Glutamatergic neuron (in vitro differentiated cells): ENCODE measurements around the gene PGP. TPM values are rescaled to one million over a fixed set of nuclear protein-coding genes. Genes with fewer than 3 reads are reported as not detected.

ENCODE experiments used
- DNase-seq: peaks from one replicate; pipeline ENCODE4 v3.0.0; 2022
- H3K27ac Mint-ChIP-seq: one replicate; pipeline ENCODE4 v1.8.0; 2020; ENCODE audit warnings: mild to moderate bottlenecking, mixed read lengths, inconsistent platforms; ENCODE audit not compliant: unreplicated experiment
- H3K27me3 Mint-ChIP-seq: one replicate; pipeline ENCODE4 v1.8.0; 2020; ENCODE audit warnings: mild to moderate bottlenecking, moderate library complexity, mixed read lengths, inconsistent platforms; ENCODE audit not compliant: unreplicated experiment
- H3K36me3 Mint-ChIP-seq: one replicate; pipeline ENCODE4 v1.8.0; 2020; ENCODE audit warnings: mild to moderate bottlenecking, mixed read lengths, inconsistent platforms; ENCODE audit not compliant: unreplicated experiment
- H3K4me1 Mint-ChIP-seq: one replicate; pipeline ENCODE4 v1.8.0; 2020; ENCODE audit warnings: mild to moderate bottlenecking, low read depth, mixed read lengths, inconsistent platforms; ENCODE audit not compliant: unreplicated experiment
- H3K4me3 Mint-ChIP-seq: one replicate; pipeline ENCODE4 v1.8.0; 2020; ENCODE audit warnings: mild to moderate bottlenecking, mixed read lengths, inconsistent platforms; ENCODE audit not compliant: unreplicated experiment
- H3K9me3 Mint-ChIP-seq: one replicate; pipeline ENCODE4 v1.8.0; 2020; ENCODE audit warnings: mild to moderate bottlenecking, moderate library complexity, mixed read lengths, inconsistent platforms; ENCODE audit not compliant: unreplicated experiment
- CTCF ChIP-seq: fragments of 200-600 bp; sonication (generic); IDR thresholded peaks from one replicate; pipeline ENCODE4 v1.5.0; 2021; ENCODE audit not compliant: partially characterized antibody, unreplicated experiment
- total RNA-seq: library from RNA; stranded (reverse); fragmentation: NEBNext Ultra II Directional; extraction: Animal tissue kit (Norgen Biotek cat#: 25700); gene quantifications from one replicate; pipeline ENCODE4 v1.2.1, GENCODE V29; 2021; ENCODE audit not compliant: unreplicated experiment

The PGP gene
- total RNA-seq, 1 donor from 2014 or later = 33.9 TPM

DNA sequence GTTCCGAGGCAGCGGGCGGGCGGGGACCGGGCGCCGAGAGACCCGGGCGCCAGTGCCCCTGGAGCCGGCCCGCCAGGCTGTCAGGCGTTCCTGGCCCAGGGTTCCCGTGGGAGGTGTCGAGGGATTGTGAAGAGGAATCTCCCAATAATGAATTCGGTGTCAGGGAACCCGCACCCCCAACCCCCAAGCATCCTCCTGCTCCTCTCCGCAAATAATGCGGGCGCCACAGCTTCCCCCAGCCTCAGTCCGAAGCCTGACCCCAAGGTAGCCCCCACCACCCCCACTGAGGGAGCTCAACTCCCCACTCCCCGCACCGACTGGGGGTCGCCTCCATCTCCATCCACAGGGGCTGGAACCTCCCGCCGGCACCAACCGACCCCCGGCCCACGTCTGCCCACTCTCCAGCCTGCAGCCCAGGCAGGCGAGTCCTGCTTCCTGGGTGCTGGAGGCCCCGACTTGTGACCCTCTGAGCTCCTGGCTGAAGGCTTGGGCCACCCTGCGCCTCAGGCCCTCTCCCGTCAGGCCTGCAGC is 17.6 kb downstream of the PGP start:
- no peak for DNase-seq
- no peak for TF ChIP-seq CTCF
- Mint-ChIP-seq H3K4me3 (no peak overlapping the region), H3K9me3 (peaks cover 3% of the 10 kb centered on the region), H3K36me3 (peaks cover 5% of the 10 kb centered on the region), H3K27ac (no peak overlapping the region), H3K4me1 (no peaks in the 10 kb centered on the region), H3K27me3 (peaks cover 24% of the 10 kb centered on the region)

DNA sequence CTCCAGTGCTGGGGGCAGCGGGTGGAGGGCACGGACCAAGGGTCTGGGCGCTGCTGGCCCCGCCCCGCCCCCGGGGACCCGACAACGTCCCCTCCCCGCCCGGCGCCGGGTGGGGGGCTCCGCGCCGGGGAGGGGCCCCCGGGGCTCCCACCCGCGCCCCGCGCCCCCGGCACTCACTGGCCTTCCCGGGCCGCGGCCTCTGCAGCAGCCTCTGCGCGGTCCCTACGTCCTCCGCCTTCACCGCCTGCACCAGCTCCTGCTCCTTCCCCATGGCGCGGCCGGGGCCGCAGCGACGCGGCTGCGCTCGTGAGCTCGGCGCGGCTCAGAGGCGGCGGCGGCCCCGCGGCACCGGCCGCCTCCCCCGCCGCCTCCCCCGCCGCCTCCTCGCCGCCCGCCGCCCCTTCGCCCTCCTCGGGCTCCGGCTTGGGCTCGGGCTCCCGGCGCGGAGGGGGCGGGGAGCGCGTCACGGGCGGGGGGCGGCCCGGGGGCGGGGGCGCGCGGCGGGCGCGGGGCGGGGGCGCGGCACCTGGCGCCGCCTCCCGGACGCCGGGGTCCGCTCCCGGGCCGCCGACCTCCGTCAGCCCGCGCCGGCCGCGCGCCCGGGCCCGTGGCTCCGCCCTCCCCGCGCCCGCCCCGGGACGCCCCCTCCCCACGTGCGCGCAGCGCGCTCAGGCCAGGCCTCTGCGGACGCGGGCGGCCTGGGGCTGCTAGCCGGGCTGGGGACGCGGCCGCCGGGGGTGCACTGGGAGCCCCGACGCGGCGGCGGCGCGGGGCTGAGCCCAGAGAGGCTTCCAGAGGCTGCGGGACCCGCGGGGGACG is 18.3 kb downstream of the PGP start, which contains the start of gene CASKIN1:
Gene CASKIN1, minus strand, starts transcription at position 444 of the 819 bp plus-strand sequence. Its CDS starts 173 bp downstream, at position 271.
- H3K4me3 Mint-ChIP-seq = peak within 1 kb of the TSS; percentile 59
- no peak within 1 kb of the TSS for H3K27ac Mint-ChIP-seq
- peaks cover 5% of the 10 kb centered on the region for H3K36me3 Mint-ChIP-seq
- H3K9me3 Mint-ChIP-seq = peaks cover 3% of the 10 kb centered on the region
- peak; percentile 58 for DNase-seq
- no peak for TF ChIP-seq CTCF
- H3K4me1 Mint-ChIP-seq = no peaks in the 10 kb centered on the region
- H3K27me3 Mint-ChIP-seq = peaks cover 24% of the 10 kb centered on the region

- Mint-ChIP-seq H3K9me3 (peaks cover 3% of the 10 kb centered on the region), H3K4me3 (peak overlapping the region; percentile 59), H3K36me3 (peaks cover 4% of the 10 kb centered on the region), H3K27ac (no peak overlapping the region), H3K4me1 (no peaks in the 10 kb centered on the region), H3K27me3 (peaks cover 21% of the 10 kb centered on the region)
- DNase-seq = peak; percentile 67
- no peak for TF ChIP-seq CTCF
Observed at GRCh38 chr16:2195322-2196161, 19.1 kb downstream of the PGP start.

- H3K27me3 Mint-ChIP-seq = peaks cover 19% of the 10 kb centered on the region
- H3K4me3 Mint-ChIP-seq = peak overlapping the region; percentile 59
- peak; percentile 48 for TF ChIP-seq CTCF
- no peaks in the 10 kb centered on the region for H3K36me3 Mint-ChIP-seq
- peaks cover 3% of the 10 kb centered on the region for H3K9me3 Mint-ChIP-seq
- no peaks in the 10 kb centered on the region for H3K4me1 Mint-ChIP-seq
- H3K27ac Mint-ChIP-seq = no peak overlapping the region
- no peak for DNase-seq
Observed at GRCh38 chr16:2194852-2195321, 19.8 kb downstream of the PGP start.
